Measurements from ENCODE around the gene GLRA1.

The GLRA1 gene

DNA sequence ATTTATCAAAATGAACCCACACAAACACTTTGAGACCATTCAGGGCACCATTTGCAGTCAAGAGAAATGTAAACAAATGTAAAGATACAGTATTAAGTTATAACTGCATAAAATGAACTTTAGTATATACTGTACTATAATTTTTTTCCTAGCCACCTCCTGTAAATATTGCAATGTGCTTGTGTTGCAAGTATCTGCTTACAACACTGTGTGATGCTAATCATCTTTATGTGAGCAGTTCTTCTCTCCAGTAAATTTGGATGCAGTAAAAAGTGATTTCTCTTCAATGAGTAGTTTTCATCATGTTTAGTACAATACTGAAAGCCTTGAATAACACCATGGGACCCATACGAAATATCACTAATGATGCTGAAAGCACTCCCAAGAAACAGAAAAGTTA lies 143.4 kb downstream of the GLRA1 start:
- Histone ChIP-seq H3K9ac (no peak overlapping the region), H3K36me3 (ENCODE audit: control insufficient read depth, insufficient read depth, low read length) (no peaks in the 10 kb centered on the region), H3K79me2 (peaks cover 53% of the 10 kb centered on the region), H3K4me3 (ENCODE audit: low read depth, low read length) (no peak overlapping the region), H3K27ac (no peak overlapping the region), H3K27me3 (ENCODE audit: control insufficient read depth, insufficient read depth, low read length) (no peaks in the 10 kb centered on the region), H3K4me2 (ENCODE audit: low read length) (peak overlapping the region; percentile 27), H2AFZ (no peak overlapping the region), H3K9me3 (ENCODE audit: control insufficient read depth, low read length) (no peaks in the 10 kb centered on the region), H3K4me1 (peaks cover 17% of the 10 kb centered on the region)
- TF ChIP-seq, protein P1, sequence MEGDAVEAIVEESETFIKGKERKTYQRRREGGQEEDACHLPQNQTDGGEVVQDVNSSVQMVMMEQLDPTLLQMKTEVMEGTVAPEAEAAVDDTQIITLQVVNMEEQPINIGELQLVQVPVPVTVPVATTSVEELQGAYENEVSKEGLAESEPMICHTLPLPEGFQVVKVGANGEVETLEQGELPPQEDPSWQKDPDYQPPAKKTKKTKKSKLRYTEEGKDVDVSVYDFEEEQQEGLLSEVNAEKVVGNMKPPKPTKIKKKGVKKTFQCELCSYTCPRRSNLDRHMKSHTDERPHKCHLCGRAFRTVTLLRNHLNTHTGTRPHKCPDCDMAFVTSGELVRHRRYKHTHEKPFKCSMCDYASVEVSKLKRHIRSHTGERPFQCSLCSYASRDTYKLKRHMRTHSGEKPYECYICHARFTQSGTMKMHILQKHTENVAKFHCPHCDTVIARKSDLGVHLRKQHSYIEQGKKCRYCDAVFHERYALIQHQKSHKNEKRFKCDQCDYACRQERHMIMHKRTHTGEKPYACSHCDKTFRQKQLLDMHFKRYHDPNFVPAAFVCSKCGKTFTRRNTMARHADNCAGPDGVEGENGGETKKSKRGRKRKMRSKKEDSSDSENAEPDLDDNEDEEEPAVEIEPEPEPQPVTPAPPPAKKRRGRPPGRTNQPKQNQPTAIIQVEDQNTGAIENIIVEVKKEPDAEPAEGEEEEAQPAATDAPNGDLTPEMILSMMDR (IDR thresholded peaks at IDR 0.05): no peak

DNA sequence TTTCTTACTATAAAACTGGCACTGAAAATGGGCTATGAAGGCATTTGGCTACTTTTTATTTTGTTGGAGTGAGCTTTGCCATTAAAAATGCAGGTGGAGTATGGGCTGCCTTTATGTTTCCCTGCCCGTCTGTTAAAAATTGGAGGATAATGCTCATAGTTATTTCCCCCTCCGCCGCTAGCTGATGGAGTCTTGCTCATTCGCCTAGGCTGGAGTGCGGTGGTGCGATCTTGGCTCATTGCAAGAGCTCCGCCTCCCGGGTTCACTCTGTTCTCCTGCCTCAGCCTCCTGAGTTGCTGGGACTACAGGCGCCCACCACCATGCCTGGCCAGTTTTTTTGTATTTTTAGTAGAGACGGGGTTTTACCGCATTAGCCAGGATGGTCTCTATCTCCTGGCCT lies 144.3 kb downstream of the GLRA1 start:
- H3K4me1 ChIP-seq: peaks cover 17% of the 10 kb centered on the region
- H3K9ac ChIP-seq: no peak overlapping the region
- H2AFZ ChIP-seq: no peak overlapping the region
- H3K27me3 ChIP-seq (ENCODE audit: control insufficient read depth, insufficient read depth, low read length): no peaks in the 10 kb centered on the region
- no peaks in the 10 kb centered on the region for H3K9me3 ChIP-seq (ENCODE audit: control insufficient read depth, low read length)
- TF ChIP-seq, protein P1 (IDR thresholded peaks at IDR 0.05): no peak
- H3K36me3 ChIP-seq (ENCODE audit: control insufficient read depth, insufficient read depth, low read length): no peaks in the 10 kb centered on the region
- H3K27ac ChIP-seq: no peak overlapping the region
- no peak overlapping the region for H3K4me2 ChIP-seq (ENCODE audit: low read length)
- H3K79me2 ChIP-seq: peaks cover 56% of the 10 kb centered on the region
- H3K4me3 ChIP-seq (ENCODE audit: low read depth, low read length): no peak overlapping the region

DNA sequence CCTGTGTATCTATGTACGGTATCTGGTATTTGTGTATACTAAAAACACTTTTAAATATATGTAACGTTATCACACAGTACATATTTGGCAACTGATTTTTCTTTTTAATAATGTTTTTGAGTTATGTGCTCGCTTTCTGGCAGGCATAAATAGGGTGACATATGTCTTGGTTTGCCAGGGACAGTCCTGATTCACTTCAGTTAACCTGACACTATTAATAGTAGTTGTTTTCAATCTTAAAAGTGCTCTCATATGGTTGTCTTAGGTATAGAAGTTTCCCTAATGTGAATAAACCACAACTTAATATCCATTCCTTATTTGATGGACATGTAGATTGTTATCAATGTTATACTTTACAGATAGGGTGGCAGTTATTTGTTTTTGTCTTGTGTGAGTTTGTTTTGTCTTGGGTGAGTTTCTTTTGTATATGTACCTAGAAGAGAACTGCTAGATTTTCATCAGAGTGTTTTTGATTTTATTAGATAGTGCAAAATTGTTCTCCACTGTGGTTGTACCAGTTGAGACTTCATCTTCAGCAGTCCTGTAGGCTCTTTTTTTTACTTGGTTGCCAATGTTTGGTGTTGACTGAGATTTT lies 145.0 kb downstream of the GLRA1 start:
- Histone ChIP-seq H3K4me2 (ENCODE audit: low read length) (peak overlapping the region; percentile 33), H3K27me3 (ENCODE audit: control insufficient read depth, insufficient read depth, low read length) (no peaks in the 10 kb centered on the region), H3K27ac (no peak overlapping the region), H3K4me1 (peaks cover 21% of the 10 kb centered on the region), H3K9ac (no peak overlapping the region), H2AFZ (no peak overlapping the region), H3K36me3 (ENCODE audit: control insufficient read depth, insufficient read depth, low read length) (no peaks in the 10 kb centered on the region), H3K79me2 (peaks cover 61% of the 10 kb centered on the region), H3K9me3 (ENCODE audit: control insufficient read depth, low read length) (no peaks in the 10 kb centered on the region), H3K4me3 (ENCODE audit: low read depth, low read length) (no peak overlapping the region)
- TF ChIP-seq, protein P1 (IDR thresholded peaks at IDR 0.05): no peak

DNA sequence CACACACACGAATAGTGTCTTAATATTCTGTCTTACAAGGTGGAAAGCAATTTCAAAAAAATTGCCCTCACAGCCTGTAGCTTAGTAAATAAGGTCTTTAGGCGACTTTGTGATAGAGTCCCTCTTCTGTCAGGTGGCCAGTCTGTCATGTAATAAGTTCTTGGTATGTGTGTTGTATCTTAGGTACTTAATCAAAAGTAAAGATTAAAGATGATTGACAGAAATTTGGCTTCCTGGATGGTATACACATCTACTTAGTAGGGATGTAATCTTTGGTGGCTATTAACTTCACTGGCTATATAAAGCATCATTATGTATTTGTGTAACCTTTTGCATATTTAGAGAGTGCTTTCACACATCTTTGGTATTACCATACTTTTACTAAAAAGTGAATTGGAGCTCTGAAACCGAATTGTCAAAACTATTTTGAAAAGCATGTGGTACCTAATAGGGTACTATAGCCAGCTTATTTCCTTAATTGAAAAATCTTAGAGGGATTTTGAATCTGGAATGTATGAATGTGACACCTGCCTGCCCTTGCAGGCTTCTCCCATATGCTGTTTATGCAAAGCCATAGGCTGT lies 149.5 kb downstream of the GLRA1 start:
- Histone ChIP-seq H3K4me1 (peaks cover 20% of the 10 kb centered on the region), H3K9ac (no peak overlapping the region), H3K27ac (no peak overlapping the region), H2AFZ (no peak overlapping the region), H3K36me3 (ENCODE audit: control insufficient read depth, insufficient read depth, low read length) (no peaks in the 10 kb centered on the region), H3K4me3 (ENCODE audit: low read depth, low read length) (no peak overlapping the region), H3K9me3 (ENCODE audit: control insufficient read depth, low read length) (no peaks in the 10 kb centered on the region), H3K27me3 (ENCODE audit: control insufficient read depth, insufficient read depth, low read length) (no peaks in the 10 kb centered on the region), H3K79me2 (peaks cover 59% of the 10 kb centered on the region), H3K4me2 (ENCODE audit: low read length) (no peak overlapping the region)
- TF ChIP-seq, protein P1 (IDR thresholded peaks at IDR 0.05): no peak

DNA sequence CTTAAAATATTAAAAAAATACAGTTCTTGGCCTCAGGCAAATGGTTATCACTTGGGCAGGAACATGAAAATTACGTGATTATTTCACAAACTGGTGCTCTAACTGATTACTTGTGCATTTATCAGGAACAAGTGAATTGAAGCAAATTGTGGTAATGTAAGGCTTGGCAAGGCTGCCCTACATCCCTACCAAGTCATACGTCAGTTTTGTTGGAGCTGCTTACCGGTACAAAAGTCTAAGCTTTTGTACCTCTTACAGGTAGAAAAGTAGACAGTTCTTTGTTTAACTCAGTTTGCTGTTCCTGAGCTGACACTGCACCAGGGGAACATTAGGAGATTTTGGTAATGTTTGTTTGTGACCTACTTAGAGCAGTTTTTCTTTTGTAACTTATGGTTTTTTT lies 150.7 kb downstream of the GLRA1 start:
- H2AFZ ChIP-seq: no peak overlapping the region
- H3K36me3 ChIP-seq (ENCODE audit: control insufficient read depth, insufficient read depth, low read length): no peaks in the 10 kb centered on the region
- no peak overlapping the region for H3K9ac ChIP-seq
- peaks cover 14% of the 10 kb centered on the region for H3K4me1 ChIP-seq
- H3K4me3 ChIP-seq (ENCODE audit: low read depth, low read length): peak overlapping the region; percentile 38
- H3K4me2 ChIP-seq (ENCODE audit: low read length): peak overlapping the region; percentile 77
- H3K27me3 ChIP-seq (ENCODE audit: control insufficient read depth, insufficient read depth, low read length): no peaks in the 10 kb centered on the region
- no peaks in the 10 kb centered on the region for H3K9me3 ChIP-seq (ENCODE audit: control insufficient read depth, low read length)
- peaks cover 53% of the 10 kb centered on the region for H3K79me2 ChIP-seq
- TF ChIP-seq, protein P1 (IDR thresholded peaks at IDR 0.05): no peak
- H3K27ac ChIP-seq: no peak overlapping the region

All from parathyroid adenoma (tissue), 2 donors.